Fibroblast of lung (primary cell): Measurements from ENCODE around the gene SEC16A.

Experiments used
- EZH2 ChIP-seq: IDR thresholded peaks from 2 replicates; pipeline ENCODE4 v1.5.1; 2012; ENCODE audit warnings: low read length, control low read depth, mild to moderate bottlenecking; ENCODE audit errors: missing control alignments
- TF ChIP-seq, protein P1 (sequence below), 2 donors: IDR thresholded peaks in 1 of 2; conservative IDR thresholded peaks in 1 of 2; 1 replicate in 1 of 2; 2 replicates in 1 of 2; pipeline ENCODE4 v1.5.1; 2011 to 2012; ENCODE audit warnings: low read length in 2 of 2, control low read depth in 1 of 2, inconsistent platforms in 1 of 2, low read depth in 1 of 2, mild to moderate bottlenecking in 1 of 2

DNA sequence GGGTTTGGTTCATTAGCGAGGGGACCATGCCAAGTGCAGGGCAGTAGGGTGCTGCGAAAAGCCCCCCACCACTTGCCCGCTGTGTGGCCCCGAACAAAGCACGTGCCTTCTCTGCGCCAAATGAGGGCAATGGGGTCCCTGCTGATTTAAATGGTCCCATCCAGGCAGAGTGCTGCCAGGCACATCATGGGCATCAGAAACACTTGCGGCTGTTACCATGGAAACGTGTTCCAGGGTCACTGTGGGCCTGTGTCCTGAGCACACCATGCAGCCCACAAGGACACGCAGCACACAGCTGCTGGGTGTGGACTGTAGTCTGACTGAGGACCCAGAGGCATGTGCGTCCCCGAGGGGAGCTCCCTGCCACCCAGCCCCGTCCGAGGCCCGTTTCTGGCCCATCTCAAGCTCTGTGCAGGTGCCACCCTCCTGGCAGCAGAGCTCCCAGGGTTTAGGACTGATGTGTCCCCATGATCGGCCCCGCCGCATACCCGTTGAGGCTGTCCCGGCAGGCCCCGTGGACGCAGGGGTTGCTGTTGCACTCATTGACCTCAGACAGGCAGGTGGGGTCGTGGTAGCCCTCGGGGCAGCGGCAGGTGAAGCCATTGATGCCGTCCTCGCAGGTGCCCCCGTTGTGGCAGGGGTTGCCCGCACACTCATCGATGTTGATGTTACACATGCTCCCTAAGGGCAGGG lies 31.3 kb upstream of the SEC16A start:
- TF ChIP-seq, protein P1, sequence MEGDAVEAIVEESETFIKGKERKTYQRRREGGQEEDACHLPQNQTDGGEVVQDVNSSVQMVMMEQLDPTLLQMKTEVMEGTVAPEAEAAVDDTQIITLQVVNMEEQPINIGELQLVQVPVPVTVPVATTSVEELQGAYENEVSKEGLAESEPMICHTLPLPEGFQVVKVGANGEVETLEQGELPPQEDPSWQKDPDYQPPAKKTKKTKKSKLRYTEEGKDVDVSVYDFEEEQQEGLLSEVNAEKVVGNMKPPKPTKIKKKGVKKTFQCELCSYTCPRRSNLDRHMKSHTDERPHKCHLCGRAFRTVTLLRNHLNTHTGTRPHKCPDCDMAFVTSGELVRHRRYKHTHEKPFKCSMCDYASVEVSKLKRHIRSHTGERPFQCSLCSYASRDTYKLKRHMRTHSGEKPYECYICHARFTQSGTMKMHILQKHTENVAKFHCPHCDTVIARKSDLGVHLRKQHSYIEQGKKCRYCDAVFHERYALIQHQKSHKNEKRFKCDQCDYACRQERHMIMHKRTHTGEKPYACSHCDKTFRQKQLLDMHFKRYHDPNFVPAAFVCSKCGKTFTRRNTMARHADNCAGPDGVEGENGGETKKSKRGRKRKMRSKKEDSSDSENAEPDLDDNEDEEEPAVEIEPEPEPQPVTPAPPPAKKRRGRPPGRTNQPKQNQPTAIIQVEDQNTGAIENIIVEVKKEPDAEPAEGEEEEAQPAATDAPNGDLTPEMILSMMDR (conservative IDR thresholded peaks at IDR 0.05 in 1 of 2, IDR thresholded peaks at IDR 0.05 in 1 of 2; ENCODE audit: low read depth in 1 of 2, low read length in 2 of 2): no peak
- TF ChIP-seq EZH2: no peak
